Right atrium auricular region (tissue), 2 donors: ENCODE results near the gene MTA1. TPM values are rescaled to one million over a fixed set of nuclear protein-coding genes. Genes with fewer than 3 reads are reported as not detected.

ENCODE experiments used
- DNase-seq: peaks from one replicate; pipeline ENCODE4 v3.0.0-alpha.2; 2019; ENCODE audit warnings: low spot score
- H3K27ac ChIP-seq, 2 donors: fragments of 200-600 bp; sonication (generic); 1 replicate in 1 of 2; 2 replicates in 1 of 2; pipeline ENCODE4 v1.5.1; 2016 to 2019
- H3K27me3 ChIP-seq, 2 donors: fragments of 200-600 bp; sonication (generic); one replicate each; pipeline versions ENCODE4 v1.5.1 to v1.6.0; 2017 to 2019
- H3K36me3 ChIP-seq: fragments of 200-600 bp; sonication (generic); one replicate; pipeline ENCODE4 v1.5.1; 2016
- H3K4me1 ChIP-seq, 2 donors: fragments of 200-600 bp; sonication (generic); one replicate each; pipeline versions ENCODE4 v1.5.1 to v1.6.0; 2017 to 2019
- H3K4me3 ChIP-seq, 2 donors: fragments of 200-600 bp; sonication (generic); 1 replicate in 1 of 2; 2 replicates in 1 of 2; pipeline ENCODE4 v1.5.1; 2017 to 2019; ENCODE audit warnings: mild to moderate bottlenecking in 1 of 2, moderate library complexity in 1 of 2
- H3K9me3 ChIP-seq, 2 donors: fragments of 200-600 bp; sonication (generic); one replicate each; pipeline ENCODE4 v1.5.1; 2019
- CTCF ChIP-seq, 2 donors: fragments of 200-600 bp; sonication (generic); IDR thresholded peaks; one replicate each; pipeline ENCODE4 v1.5.1; 2019; ENCODE audit warnings: antibody characterized with exemption in 2 of 2
- total RNA-seq, 2 donors: library from RNA; depleted of rRNA; stranded (reverse); fragments of >200 nt; gene quantifications; one replicate each; pipeline ENCODE4 v1.1.0, GENCODE V29; 2016

The MTA1 gene
- total RNA-seq, 2 donors from 2014 or later: 51.9 to 61.7 TPM

GRCh38 chr14:105385322-105385637 lies 34.3 kb upstream of the MTA1 start:
- no peak for DNase-seq
- H3K4me3 ChIP-seq: no peak overlapping the region
- peaks cover 0 to 9% of the 10 kb centered on the region in 2 donors for H3K4me1 ChIP-seq
- no peaks in the 10 kb centered on the region for H3K9me3 ChIP-seq
- no peaks in the 10 kb centered on the region for H3K27me3 ChIP-seq
- peaks cover 37% of the 10 kb centered on the region for H3K36me3 ChIP-seq
- H3K27ac ChIP-seq: no peak overlapping the region
- TF ChIP-seq CTCF (IDR thresholded peaks at IDR 0.05): no peak

GRCh38 chr14:105385698-105386365 lies 33.8 kb upstream of the MTA1 start:
- Histone ChIP-seq H3K27ac (no peak overlapping the region), H3K4me3 (no peak overlapping the region), H3K9me3 (no peaks in the 10 kb centered on the region), H3K4me1 (peaks cover 0 to 9% of the 10 kb centered on the region in 2 donors), H3K27me3 (no peaks in the 10 kb centered on the region), H3K36me3 (peaks cover 32% of the 10 kb centered on the region)
- DNase-seq: no peak
- no peak for TF ChIP-seq CTCF (IDR thresholded peaks at IDR 0.05)

GRCh38 chr14:105386581-105387529 lies 32.8 kb upstream of the MTA1 start:
- Histone ChIP-seq H3K9me3 (no peaks in the 10 kb centered on the region), H3K4me1 (peaks cover 0 to 9% of the 10 kb centered on the region in 2 donors), H3K36me3 (peaks cover 29% of the 10 kb centered on the region), H3K27ac (no peak overlapping the region), H3K4me3 (no peak overlapping the region), H3K27me3 (no peaks in the 10 kb centered on the region)
- no peak for TF ChIP-seq CTCF (IDR thresholded peaks at IDR 0.05)
- no peak for DNase-seq

GRCh38 chr14:105387530-105387922 lies 32.1 kb upstream of the MTA1 start:
- Histone ChIP-seq H3K27me3 (no peaks in the 10 kb centered on the region), H3K4me3 (no peak overlapping the region), H3K27ac (no peak overlapping the region), H3K4me1 (peaks cover 0 to 9% of the 10 kb centered on the region in 2 donors), H3K9me3 (no peaks in the 10 kb centered on the region), H3K36me3 (peaks cover 27% of the 10 kb centered on the region)
- DNase-seq: no peak
- no peak for TF ChIP-seq CTCF (IDR thresholded peaks at IDR 0.05)

GRCh38 chr14:105388110-105388951 lies 31.3 kb upstream of the MTA1 start:
- H3K4me1 ChIP-seq: peaks cover 0 to 9% of the 10 kb centered on the region in 2 donors
- H3K27ac ChIP-seq: no peak overlapping the region
- no peak for TF ChIP-seq CTCF (IDR thresholded peaks at IDR 0.05)
- no peak overlapping the region for H3K4me3 ChIP-seq
- peaks cover 19% of the 10 kb centered on the region for H3K36me3 ChIP-seq
- DNase-seq: no peak
- no peaks in the 10 kb centered on the region for H3K9me3 ChIP-seq
- no peaks in the 10 kb centered on the region for H3K27me3 ChIP-seq
